GM18526 (cell line): Measurements from ENCODE around the gene IL17C.

Experiments used
- POLR2A ChIP-seq: IDR thresholded peaks from 3 replicates; pipeline ENCODE4 v1.6.1; 2011; ENCODE audit not compliant: insufficient read length; ENCODE audit errors: extremely low read depth

The IL17C gene

DNA sequence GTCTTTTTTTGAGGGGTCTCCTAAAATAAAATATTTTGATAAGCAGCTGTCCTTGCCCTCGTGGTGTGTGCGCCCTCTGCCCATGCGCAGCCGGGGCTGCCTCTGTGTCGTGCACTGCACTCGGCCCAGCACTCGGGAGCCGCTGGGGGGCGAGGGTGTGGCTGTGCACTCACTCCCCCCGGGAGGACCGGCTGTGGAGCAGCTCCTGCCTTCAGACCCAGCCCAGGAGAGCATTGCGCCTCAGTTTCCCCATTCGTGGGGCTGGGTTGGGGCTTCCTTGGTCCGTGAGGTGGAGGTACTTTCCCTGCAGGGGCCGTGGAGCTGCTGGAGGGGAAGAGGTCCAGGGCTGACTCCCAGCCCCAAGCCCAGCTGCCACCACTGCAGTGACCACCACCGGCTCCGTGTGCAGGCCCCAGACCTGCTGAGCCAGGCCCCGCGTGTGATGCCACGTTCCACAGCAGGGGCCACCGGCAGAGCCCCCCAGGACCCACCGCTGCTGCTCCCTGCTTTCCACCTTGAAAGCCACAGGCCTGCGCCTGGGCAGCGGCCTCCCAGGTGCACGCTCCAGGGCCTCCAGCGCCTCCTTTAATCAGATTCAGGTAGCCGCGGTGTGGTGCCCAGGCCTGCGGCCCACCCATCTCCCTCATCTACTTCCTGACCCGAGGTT is 6.3 kb upstream of the IL17C start:
- no peak for TF ChIP-seq POLR2A

DNA sequence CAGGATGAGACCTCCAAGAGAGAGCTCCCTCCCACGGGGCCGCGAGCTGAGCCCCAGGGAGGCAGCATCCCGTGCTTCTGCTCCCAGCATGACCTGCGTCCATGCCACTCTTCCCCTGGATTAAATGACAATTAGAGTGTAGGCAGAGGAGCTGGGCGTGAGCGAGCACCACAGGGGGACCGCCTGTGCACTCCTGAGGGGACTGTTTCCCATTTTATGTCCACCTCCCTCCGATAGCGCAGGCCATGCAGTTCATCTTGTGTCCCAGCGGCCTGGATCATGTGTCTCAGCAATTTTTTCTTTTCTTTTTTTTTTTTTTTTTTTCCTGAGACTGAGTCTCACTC is 5.8 kb upstream of the IL17C start:
- TF ChIP-seq POLR2A = no peak

DNA sequence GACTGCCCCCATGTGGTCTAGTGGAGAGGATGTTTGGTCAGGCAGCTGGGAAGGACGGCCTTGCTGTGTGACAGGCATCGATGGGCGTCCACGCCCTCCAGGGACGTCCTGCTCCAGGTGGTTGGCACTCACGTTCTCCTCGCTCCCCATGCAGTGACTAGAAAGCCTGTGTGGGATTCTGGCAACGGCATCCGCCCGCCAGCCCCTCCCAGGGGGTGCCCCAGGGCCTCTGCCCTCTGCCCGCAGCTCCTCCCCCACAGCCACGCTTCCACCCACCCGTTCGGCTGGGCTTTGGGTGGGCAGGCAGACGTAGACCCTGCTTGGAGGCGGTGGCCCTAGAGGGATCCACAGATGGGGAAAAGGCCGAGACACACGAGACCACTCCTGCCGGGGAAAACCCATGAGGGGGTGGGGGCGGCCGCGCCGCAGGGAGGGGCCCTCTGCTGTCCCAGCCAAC is 4.7 kb upstream of the IL17C start:
- no peak for TF ChIP-seq POLR2A

- peak; percentile 33 for TF ChIP-seq POLR2A
These were observed 4.0 kb upstream of the IL17C start for GRCh38 chr16:88634141-88634993.

GRCh38 chr16:88634994-88635670 is 3.2 kb upstream of the IL17C start:
- no peak for TF ChIP-seq POLR2A

GRCh38 chr16:88635671-88636319 is 2.6 kb upstream of the IL17C start:
- no peak for TF ChIP-seq POLR2A

- no peak for TF ChIP-seq POLR2A
These were observed 1.7 kb upstream of the IL17C start for GRCh38 chr16:88636488-88637265.

DNA sequence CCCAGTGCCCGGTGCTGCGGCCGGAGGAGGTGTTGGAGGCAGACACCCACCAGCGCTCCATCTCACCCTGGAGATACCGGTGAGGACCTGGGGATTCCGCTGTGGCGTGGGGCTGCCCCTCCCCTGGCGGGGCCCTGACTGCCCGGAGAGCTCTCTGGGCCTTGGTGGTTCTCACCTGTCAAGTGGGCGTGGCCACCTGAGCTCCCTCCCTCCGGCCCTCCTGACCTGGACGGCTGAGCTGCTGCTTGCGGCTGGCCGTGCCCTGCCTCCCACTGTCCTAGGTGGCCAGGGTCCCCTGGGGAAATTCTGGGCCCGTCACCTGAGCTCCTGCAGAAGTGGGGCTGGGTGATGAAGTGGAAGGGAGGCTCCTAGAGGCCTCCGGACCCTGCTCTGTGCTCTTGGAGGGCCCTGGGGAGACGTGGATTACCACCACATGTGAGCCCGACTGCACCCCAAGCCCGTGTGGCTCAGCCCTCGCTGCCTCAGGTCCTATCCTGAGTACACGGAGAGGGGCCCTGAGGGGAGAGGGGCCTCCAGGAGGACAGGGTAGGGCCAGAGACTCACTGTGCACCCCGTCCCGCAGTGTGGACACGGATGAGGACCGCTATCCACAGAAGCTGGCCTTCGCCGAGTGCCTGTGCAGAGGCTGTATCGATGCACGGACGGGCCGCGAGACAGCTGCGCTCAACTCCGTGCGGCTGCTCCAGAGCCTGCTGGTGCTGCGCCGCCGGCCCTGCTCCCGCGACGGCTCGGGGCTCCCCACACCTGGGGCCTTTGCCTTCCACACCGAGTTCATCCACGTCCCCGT is 1.1 kb downstream of the IL17C start:
- no peak for TF ChIP-seq POLR2A

GRCh38 chr16:88640039-88640495 is 1.7 kb downstream of the IL17C start:
- no peak for TF ChIP-seq POLR2A

DNA sequence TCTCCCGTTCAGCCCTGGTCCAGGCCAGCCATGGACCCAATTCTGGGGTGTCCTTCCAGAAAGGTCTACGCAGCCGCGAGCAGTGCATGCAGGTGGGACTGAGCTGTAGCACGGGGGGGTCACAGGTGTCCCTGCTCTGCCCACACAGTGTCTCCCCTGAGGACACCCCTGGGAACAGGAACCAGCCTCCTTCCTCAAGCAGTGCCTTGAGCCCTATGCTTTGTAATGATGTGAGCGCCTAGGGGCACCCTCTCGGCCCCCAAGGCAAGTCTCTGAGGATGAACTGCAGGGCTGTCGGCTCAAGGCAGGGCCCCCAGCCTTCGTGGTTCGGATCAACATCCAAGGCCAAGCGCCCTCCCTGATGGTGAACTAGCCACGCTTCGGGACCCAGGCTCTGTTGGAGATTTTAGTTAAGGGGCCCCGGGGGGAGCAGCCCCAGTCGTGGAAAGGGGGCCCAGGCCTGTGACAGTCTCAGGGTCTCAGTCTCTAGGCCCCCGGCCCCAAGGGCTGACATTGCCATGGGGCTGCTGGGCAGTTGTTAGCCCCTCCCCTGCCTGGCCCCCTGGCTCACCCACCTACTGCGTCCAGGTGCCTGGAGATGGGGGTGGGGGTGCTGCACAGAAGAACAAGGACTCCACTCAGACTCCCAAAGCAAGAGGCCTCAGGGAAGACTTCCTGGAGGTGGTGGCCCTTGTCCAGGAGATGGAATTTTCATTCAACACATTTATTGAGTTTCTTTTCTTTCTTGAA is 2.3 kb downstream of the IL17C start:
- peak; percentile 14 for TF ChIP-seq POLR2A

- no peak for TF ChIP-seq POLR2A
These were observed 4.7 kb downstream of the IL17C start for GRCh38 chr16:88642881-88643643.

- TF ChIP-seq POLR2A = no peak
These were observed 5.2 kb downstream of the IL17C start for GRCh38 chr16:88643644-88643932.

GRCh38 chr16:88645455-88645854 is 7.1 kb downstream of the IL17C start:
- no peak for TF ChIP-seq POLR2A

DNA sequence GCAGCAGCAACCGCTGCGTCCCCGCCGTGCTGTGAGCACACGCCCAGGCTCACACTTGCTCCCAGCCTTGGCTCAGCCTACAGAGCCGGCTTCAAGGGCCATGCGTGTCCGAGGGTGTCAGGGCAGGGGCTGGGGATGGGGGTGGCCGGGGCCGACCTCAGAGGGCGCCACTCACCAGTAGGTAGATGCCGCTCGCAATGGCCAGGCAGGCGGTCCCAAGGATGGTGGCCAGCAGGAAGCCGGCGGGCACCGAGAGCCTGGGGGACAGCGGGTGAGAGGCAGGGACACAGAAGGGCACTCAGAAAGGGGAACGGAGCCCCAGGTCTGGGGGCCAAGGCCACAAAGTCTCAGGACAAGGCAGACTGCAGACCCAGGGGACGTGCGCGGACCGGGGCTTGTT is 7.6 kb downstream of the IL17C start:
- TF ChIP-seq POLR2A = no peak
